ENCODE data around the gene TMEM132C.

DNA sequence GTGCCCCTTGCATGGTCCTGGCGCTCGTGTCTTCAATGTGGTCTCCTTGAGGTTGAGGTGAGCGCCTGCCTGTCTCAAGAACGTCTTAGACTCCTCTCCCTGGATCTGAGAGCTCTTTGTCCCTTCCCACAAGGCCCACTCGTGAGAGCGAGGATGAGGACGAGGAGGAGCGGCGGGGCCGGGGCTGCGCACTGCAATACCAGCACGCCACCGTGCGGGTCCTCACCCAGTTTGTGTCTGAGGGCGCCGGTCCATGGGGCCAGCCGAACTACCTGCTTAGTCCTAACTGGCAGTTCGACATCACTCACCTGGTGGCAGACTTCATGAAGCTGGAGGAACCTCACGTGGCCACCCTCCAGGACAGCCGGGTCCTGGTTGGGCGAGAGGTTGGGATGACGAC, 428.7 kb downstream of the TMEM132C start:
- TF ChIP-seq, protein P1, sequence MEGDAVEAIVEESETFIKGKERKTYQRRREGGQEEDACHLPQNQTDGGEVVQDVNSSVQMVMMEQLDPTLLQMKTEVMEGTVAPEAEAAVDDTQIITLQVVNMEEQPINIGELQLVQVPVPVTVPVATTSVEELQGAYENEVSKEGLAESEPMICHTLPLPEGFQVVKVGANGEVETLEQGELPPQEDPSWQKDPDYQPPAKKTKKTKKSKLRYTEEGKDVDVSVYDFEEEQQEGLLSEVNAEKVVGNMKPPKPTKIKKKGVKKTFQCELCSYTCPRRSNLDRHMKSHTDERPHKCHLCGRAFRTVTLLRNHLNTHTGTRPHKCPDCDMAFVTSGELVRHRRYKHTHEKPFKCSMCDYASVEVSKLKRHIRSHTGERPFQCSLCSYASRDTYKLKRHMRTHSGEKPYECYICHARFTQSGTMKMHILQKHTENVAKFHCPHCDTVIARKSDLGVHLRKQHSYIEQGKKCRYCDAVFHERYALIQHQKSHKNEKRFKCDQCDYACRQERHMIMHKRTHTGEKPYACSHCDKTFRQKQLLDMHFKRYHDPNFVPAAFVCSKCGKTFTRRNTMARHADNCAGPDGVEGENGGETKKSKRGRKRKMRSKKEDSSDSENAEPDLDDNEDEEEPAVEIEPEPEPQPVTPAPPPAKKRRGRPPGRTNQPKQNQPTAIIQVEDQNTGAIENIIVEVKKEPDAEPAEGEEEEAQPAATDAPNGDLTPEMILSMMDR (IDR thresholded peaks at IDR 0.05; ENCODE audit: insufficient read depth, low read length): no peak
- TF ChIP-seq, protein P2, sequence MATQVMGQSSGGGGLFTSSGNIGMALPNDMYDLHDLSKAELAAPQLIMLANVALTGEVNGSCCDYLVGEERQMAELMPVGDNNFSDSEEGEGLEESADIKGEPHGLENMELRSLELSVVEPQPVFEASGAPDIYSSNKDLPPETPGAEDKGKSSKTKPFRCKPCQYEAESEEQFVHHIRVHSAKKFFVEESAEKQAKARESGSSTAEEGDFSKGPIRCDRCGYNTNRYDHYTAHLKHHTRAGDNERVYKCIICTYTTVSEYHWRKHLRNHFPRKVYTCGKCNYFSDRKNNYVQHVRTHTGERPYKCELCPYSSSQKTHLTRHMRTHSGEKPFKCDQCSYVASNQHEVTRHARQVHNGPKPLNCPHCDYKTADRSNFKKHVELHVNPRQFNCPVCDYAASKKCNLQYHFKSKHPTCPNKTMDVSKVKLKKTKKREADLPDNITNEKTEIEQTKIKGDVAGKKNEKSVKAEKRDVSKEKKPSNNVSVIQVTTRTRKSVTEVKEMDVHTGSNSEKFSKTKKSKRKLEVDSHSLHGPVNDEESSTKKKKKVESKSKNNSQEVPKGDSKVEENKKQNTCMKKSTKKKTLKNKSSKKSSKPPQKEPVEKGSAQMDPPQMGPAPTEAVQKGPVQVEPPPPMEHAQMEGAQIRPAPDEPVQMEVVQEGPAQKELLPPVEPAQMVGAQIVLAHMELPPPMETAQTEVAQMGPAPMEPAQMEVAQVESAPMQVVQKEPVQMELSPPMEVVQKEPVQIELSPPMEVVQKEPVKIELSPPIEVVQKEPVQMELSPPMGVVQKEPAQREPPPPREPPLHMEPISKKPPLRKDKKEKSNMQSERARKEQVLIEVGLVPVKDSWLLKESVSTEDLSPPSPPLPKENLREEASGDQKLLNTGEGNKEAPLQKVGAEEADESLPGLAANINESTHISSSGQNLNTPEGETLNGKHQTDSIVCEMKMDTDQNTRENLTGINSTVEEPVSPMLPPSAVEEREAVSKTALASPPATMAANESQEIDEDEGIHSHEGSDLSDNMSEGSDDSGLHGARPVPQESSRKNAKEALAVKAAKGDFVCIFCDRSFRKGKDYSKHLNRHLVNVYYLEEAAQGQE (IDR thresholded peaks at IDR 0.05; ENCODE audit: insufficient replicate concordance, low read depth): no peak
- TF ChIP-seq POLR2AphosphoS5 (IDR thresholded peaks at IDR 0.05; ENCODE audit: low read depth): no peak

Data from HL-60 (cell line).